Esophagus muscularis mucosa (tissue), 3 donors: Measurements from ENCODE around the gene EMSY.

ENCODE experiments used
- POLR2A ChIP-seq: fragments of 450-650 bp; IDR thresholded peaks from one replicate; pipeline ENCODE4 v1.6.1; 2017; ENCODE audit warnings: antibody characterized with exemption, moderate library complexity, mild to moderate bottlenecking, low read depth
- POLR2AphosphoS5 ChIP-seq, 2 donors: sonication (generic); formaldehyde crosslinking; IDR thresholded peaks; one replicate each; pipeline ENCODE4 v1.6.1; 2017; ENCODE audit warnings: antibody characterized with exemption in 2 of 2
- TF ChIP-seq, protein P1 (sequence below), 3 experiments: fragments of 200-600 bp in 2 of 3; fragments of 450-650 bp in 1 of 3; sonication (generic) in 2 of 3; IDR thresholded peaks; one replicate each; pipeline ENCODE4 v1.5.1; 2017 to 2019; ENCODE audit warnings: antibody characterized with exemption in 3 of 3, mild to moderate bottlenecking in 2 of 3, moderate library complexity in 1 of 3

DNA sequence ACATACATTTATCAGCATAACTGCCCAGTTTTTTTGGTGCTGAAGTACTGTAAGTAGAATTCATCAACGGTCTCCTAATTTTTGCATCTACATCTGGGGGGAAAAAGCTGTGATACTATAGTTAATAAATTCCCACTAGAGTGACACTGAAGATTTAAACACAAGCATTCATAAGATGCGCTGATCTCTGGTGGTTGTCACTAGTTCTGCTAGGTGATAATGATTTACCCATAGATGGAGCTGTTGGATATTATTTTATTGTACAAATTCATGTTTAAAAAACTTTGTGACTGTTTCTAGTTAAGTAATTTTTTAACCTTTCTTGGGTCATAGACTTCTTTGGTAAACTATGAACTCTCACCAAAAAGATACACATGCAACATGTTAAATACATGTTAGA, 106.6 kb downstream of the EMSY start:
- TF ChIP-seq, protein P1, sequence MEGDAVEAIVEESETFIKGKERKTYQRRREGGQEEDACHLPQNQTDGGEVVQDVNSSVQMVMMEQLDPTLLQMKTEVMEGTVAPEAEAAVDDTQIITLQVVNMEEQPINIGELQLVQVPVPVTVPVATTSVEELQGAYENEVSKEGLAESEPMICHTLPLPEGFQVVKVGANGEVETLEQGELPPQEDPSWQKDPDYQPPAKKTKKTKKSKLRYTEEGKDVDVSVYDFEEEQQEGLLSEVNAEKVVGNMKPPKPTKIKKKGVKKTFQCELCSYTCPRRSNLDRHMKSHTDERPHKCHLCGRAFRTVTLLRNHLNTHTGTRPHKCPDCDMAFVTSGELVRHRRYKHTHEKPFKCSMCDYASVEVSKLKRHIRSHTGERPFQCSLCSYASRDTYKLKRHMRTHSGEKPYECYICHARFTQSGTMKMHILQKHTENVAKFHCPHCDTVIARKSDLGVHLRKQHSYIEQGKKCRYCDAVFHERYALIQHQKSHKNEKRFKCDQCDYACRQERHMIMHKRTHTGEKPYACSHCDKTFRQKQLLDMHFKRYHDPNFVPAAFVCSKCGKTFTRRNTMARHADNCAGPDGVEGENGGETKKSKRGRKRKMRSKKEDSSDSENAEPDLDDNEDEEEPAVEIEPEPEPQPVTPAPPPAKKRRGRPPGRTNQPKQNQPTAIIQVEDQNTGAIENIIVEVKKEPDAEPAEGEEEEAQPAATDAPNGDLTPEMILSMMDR (IDR thresholded peaks at IDR 0.05): peak in 1 of 3 experiments; percentile 30
- TF ChIP-seq POLR2AphosphoS5 (IDR thresholded peaks at IDR 0.05) (no peak), POLR2A (no peak)
